ENCODE results near the gene RHBDD2. TPM values are rescaled to one million over a fixed set of nuclear protein-coding genes. Genes with fewer than 3 reads are reported as not detected.

The RHBDD2 gene
- total RNA-seq, 6 experiments from 2014 or later, result 24.4 to 56.1 (median 31.7) TPM

GRCh38 chr7:75928568-75928914 lies 49.7 kb downstream of the RHBDD2 start:
- peak overlapping the region in 2 of 3 donors; percentile 95 to 100 for H3K27ac ChIP-seq
- no peaks in the 10 kb centered on the region for H3K9me3 ChIP-seq
- intact Hi-C loops (cut with DNase I), result no loop called here
- no peak for DNase-seq
- no peaks in the 10 kb centered on the region for H3K27me3 ChIP-seq
- H3K4me3 ChIP-seq, result no peak overlapping the region
- H3K4me1 ChIP-seq, result peaks cover 0 to 81% (median 30%) of the 10 kb centered on the region in 4 donors
- H3K36me3 ChIP-seq, result peaks cover 0 to 25% (median under 1%) of the 10 kb centered on the region in 4 donors
- TF ChIP-seq POLR2A (IDR thresholded peaks at IDR 0.05) (no peak), CTCF (IDR thresholded peaks at IDR 0.05) (no peak)
- ATAC-seq, result no peak
- WGBS (ENCODE audit: insufficient coverage, low coverage, low lambda C conversion rate, missing lambda C conversion rate), result 84% methylated on average over 2 of the region's 4 CpGs

GRCh38 chr7:75931680-75932079 lies 52.8 kb downstream of the RHBDD2 start:
- Histone ChIP-seq H3K27me3 (no peaks in the 10 kb centered on the region), H3K4me1 (peaks cover 0 to 76% (median 23%) of the 10 kb centered on the region in 4 donors), H3K27ac (peak overlapping the region; percentile 69 to 100 (median 95)), H3K9me3 (no peaks in the 10 kb centered on the region), H3K36me3 (peaks cover 0 to 19% (median under 1%) of the 10 kb centered on the region in 4 donors), H3K4me3 (no peak overlapping the region)
- TF ChIP-seq CTCF (IDR thresholded peaks at IDR 0.05) (no peak), POLR2A (IDR thresholded peaks at IDR 0.05) (no peak)
- intact Hi-C loops (cut with DNase I), result no loop called here
- no peak for ATAC-seq
- DNase-seq, result no peak
- 55% methylated on average over 5 of the region's 5 CpGs for WGBS (ENCODE audit: insufficient coverage, low coverage, low lambda C conversion rate, missing lambda C conversion rate)

GRCh38 chr7:75937958-75938786 lies 59.3 kb downstream of the RHBDD2 start:
- intact Hi-C loops (cut with DNase I), result no loop called here
- DNase-seq (peak; percentile 70 to 81 (median 70)), ATAC-seq (peak; percentile 42 to 67 (median 63))
- Histone ChIP-seq H3K27ac (peak overlapping the region; percentile 8 to 100 (median 28)), H3K4me3 (no peak overlapping the region), H3K36me3 (peaks cover 0 to 25% (median 4%) of the 10 kb centered on the region in 4 donors), H3K9me3 (no peaks in the 10 kb centered on the region), H3K27me3 (no peaks in the 10 kb centered on the region), H3K4me1 (peaks cover 0 to 48% (median 12%) of the 10 kb centered on the region in 4 donors)
- WGBS (ENCODE audit: insufficient coverage, low coverage, low lambda C conversion rate, missing lambda C conversion rate), result 10% methylated on average over 5 of the region's 15 CpGs
- no peak for TF ChIP-seq CTCF (IDR thresholded peaks at IDR 0.05)
- no peak for TF ChIP-seq POLR2A (IDR thresholded peaks at IDR 0.05)

Small RNAs within 50 kb of the gene (microRNA-seq; reads per million reads assigned to microRNA genes)
- 2.0 to 2.6 reads per million in 2 donors for gene MIR4651

Other genes with a start within 250 kb of the RHBDD2 start
- gene HIP1, start 140.1 kb upstream of the RHBDD2 start, total RNA-seq, result 10 to 100 TPM; 17.6 to 23.0 (median 18.8) TPM
- not detected for gene CCL26, start 106.8 kb upstream of the RHBDD2 start, total RNA-seq
- gene CCL24, start 65.2 kb upstream of the RHBDD2 start, total RNA-seq, result 1 to 10 TPM in 2 of 6 experiments, not detected in 4; 1.1 to 1.2 TPM
- 1,000 to 10,000 TPM in 1 of 6 experiments, 100 to 1,000 TPM in 5; 370 to 1,042 (median 725) TPM for gene POR, start 36.1 kb downstream of the RHBDD2 start, total RNA-seq
- gene TMEM120A, start 115.6 kb downstream of the RHBDD2 start, total RNA-seq, result 100 to 1,000 TPM in 1 of 6 experiments, 10 to 100 TPM in 5; 20.8 to 104 (median 53.1) TPM
- gene STYXL1, start 169.0 kb downstream of the RHBDD2 start, total RNA-seq, result 10 to 100 TPM; 13.8 to 28.5 (median 21.2) TPM
- gene MDH2, start 169.1 kb downstream of the RHBDD2 start, total RNA-seq, result 100 to 1,000 TPM; 130 to 178 (median 164) TPM

Measured in right lobe of liver (tissue), 6 donors.